HG02763 (cell line): ENCODE data around the gene BACE1.
"Not testable (repeated sequence)": the region's sequence is repeated elsewhere in the genome, so short reads cannot be mapped to it uniquely, and the experiment has no call there.

Experiments
- ATAC-seq: cut with Tn5 transposase; IDR thresholded peaks from one replicate; pipeline ENCODE4 v1.9.1; 2021; ENCODE audit warnings: mild to moderate bottlenecking, moderate library complexity; ENCODE audit not compliant: unreplicated experiment

Gene BACE1

DNA sequence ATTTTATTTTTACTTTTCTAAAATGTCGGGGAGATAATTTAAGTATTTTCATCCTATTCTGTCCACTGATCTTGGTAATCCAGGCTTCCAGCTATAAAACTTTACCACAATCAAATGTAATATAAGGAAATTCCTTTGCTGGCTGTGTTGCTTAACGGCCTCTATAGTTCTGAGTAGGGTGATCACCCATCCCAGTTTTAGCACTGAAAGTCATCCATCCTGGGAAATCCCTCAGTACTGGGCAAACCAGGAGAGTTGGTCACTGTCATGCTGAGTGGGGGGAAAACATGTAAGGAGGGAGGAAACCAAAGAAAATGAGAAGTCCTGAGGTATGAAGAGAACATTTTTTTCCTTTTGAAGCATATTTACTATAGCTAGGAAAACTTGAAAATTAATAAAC, 37.7 kb downstream of the BACE1 start:
- no peak for ATAC-seq

GRCh38 chr11:117273550-117274289, 42.3 kb downstream of the BACE1 start:
- ATAC-seq, result no peak

DNA sequence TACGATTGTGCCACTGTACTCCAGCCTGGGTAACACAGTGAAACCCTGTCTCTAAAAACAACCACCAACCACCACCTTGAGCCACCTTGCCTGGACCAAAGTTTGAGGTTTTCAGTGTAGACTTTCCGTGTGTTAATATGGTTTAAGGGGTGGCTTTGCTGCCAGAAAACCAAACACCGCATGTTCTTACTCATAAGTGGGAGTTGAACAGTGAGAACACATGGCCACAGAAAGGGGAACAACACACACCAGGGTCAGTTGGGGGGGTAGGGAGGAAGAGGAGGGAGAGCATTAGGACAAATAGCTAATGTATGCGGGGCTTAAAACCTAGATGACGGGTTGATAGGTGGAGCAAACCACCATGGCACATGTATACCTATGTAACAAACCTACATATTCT, 43.9 kb downstream of the BACE1 start:
- ATAC-seq, result not testable (repeated sequence)

GRCh38 chr11:117271208-117271607, 44.8 kb downstream of the BACE1 start:
- ATAC-seq, result no peak

- ATAC-seq, result no peak
Observed at GRCh38 chr11:117269856-117270255, 46.2 kb downstream of the BACE1 start.

DNA sequence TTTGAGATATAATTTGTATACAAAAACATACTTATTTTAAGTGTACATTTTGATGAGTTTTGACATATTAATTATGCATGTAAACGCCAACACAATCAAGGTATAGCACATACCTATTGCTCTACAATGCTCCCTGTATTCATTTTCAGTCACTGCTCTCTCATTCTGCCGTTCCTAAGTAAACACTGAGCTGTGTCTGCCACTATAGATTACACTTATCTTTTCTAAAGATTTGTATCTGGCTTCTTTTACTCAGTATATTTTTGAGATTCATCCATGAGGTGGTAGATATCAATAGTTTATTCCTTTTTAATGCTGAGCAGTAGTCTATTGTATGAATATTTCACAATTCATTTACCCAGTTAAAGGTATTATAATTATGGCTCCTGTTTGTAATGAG, 50.3 kb downstream of the BACE1 start:
- ATAC-seq, result no peak

- not testable (repeated sequence) for ATAC-seq
Observed at GRCh38 chr11:117264624-117265323, 51.3 kb downstream of the BACE1 start.

DNA sequence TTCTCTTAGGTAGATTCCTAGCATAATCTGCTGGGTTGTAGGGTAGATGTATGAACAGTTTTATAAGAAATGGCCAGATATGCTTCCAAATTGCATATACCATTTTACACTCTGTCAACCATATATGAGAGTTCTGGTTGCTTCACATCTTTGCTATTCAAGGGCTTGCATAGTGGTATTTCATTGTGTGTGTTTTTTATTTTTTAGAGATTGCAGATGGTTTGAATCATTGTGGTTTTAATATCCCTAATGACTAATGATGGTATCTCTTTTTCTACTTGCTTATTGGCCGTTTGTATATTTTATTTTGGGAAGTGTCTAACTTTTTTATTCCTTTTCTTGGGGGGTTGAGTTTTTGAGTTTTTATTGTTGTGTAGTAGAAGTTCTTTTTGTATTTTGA, 56.6 kb downstream of the BACE1 start:
- no peak for ATAC-seq

GRCh38 chr11:117258576-117258975, 57.5 kb downstream of the BACE1 start:
- ATAC-seq, result no peak

DNA sequence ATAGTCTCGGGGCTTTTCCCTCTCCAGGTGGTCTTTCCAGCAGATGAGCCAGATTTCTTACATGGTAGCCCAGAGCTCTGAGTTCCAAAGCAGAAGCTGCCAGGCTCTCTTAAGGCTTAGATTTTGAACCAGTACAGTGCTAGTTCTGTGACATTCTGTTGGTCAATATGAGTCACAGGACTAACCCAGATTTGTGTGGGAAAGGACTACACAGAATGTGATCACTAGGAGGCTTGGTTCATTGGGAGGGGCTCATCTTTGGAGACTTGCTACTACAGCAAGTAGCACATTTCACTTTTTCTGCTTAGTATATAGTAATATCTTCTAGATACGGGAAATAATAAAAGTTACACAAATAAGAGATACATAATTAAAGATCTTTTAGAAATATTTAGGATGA, 59.5 kb downstream of the BACE1 start:
- ATAC-seq, result no peak

GRCh38 chr11:117255966-117256365, 60.1 kb downstream of the BACE1 start:
- ATAC-seq, result no peak

GRCh38 chr11:117251506-117251905, 64.5 kb downstream of the BACE1 start:
- ATAC-seq, result no peak

GRCh38 chr11:117249571-117249970, 66.5 kb downstream of the BACE1 start:
- ATAC-seq, result no peak

DNA sequence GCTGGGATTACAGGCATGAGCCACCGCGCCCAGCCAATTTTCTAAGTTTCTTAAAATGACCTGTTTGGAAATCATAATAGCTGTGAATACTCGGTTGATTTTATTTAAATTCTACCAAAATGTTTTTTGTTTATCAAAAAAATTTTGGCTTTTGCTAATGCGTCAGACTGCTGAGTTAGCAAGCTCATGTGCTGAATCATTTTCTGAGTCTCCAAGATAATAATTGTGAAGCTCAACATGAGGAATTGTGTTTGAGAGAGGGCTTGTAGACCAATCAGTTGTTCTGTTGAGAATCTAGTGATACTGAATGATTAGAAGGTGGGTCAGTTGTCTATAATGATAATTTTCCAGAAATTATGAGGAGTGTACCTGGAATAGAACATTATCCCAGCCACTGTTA, 67.7 kb downstream of the BACE1 start:
- no peak for ATAC-seq

- ATAC-seq, result no peak
Observed at GRCh38 chr11:117239295-117239694, 76.8 kb downstream of the BACE1 start.

DNA sequence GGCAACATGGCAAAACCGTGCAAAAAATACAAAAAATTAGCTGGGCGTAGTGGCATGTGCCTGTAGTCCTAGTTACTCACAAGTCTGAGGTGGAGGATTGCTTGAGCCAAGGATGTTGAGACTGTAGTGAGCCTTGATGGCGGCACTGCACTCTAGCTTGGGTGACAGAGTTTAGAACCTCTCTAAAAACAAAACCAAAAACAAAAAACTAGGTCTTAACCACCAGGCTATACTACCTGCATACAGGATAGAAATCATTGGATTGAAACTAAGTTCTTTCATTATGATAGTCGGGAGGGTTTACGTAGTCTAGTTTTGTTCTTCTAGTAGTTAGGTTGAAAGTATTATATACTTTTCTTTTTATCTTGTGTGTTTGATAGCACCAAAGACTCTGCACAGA, 77.8 kb downstream of the BACE1 start:
- no peak for ATAC-seq
